ENCODE measurements around the gene MADD.

DNA sequence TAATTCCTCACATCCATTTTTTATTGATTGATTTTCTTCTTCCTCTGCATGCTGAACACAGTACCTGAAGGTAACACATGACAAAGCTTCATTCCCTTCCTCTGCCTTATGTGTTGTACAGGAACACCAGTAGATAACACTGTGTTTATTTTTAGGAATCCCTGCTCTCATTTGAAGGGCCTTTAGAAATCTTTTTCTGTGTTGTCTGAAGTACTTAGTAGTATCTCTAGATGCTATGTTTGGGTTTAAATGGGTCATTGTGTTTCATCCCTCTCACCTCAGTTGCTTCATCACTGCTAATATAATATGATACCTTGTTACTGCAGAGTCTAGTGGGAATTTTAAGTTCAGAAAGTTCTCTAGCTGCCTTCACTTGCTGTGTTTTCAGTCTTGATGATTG is 10.2 kb downstream of the MADD start:
- TF ChIP-seq, protein P1, sequence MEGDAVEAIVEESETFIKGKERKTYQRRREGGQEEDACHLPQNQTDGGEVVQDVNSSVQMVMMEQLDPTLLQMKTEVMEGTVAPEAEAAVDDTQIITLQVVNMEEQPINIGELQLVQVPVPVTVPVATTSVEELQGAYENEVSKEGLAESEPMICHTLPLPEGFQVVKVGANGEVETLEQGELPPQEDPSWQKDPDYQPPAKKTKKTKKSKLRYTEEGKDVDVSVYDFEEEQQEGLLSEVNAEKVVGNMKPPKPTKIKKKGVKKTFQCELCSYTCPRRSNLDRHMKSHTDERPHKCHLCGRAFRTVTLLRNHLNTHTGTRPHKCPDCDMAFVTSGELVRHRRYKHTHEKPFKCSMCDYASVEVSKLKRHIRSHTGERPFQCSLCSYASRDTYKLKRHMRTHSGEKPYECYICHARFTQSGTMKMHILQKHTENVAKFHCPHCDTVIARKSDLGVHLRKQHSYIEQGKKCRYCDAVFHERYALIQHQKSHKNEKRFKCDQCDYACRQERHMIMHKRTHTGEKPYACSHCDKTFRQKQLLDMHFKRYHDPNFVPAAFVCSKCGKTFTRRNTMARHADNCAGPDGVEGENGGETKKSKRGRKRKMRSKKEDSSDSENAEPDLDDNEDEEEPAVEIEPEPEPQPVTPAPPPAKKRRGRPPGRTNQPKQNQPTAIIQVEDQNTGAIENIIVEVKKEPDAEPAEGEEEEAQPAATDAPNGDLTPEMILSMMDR (IDR thresholded peaks at IDR 0.05; ENCODE audit: insufficient read depth, low read length): no peak
- TF ChIP-seq GABPA (IDR thresholded peaks at IDR 0.05; ENCODE audit: low read depth): no peak
- TF ChIP-seq POLR2AphosphoS5 (IDR thresholded peaks at IDR 0.05; ENCODE audit: low read depth): no peak
- TF ChIP-seq SPI1 (IDR thresholded peaks at IDR 0.05; ENCODE audit: borderline replicate concordance, low read depth): no peak
- no peak for TF ChIP-seq REST (IDR thresholded peaks at IDR 0.05; ENCODE audit: insufficient replicate concordance, low read depth)
